Measurements from ENCODE around the gene RYR2. TPM values are rescaled to one million over a fixed set of nuclear protein-coding genes. Genes with fewer than 3 reads are reported as not detected.

The RYR2 gene
- total RNA-seq, 1 donor from 2014 or later: 7.8 TPM

DNA sequence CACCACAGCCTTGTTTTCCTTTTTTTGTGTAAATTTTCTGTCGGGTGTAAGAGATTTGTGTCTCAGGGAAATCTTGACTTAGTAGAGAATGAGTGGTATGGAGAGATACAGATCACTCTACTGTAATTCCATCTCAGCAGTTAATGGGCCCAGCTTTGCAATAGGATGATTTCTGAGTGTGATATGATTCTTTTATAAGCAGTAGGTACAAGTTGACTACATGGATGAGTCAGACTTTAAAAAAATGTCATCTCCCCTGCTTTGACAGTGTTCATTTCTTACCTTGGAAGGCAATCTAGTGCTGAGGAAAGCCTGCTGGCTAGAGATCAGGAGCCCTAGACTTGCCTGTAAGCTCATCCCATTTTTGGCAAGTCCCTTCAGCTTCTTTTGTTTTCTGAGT is 261.9 kb downstream of the RYR2 start:
- TF ChIP-seq, protein P1, sequence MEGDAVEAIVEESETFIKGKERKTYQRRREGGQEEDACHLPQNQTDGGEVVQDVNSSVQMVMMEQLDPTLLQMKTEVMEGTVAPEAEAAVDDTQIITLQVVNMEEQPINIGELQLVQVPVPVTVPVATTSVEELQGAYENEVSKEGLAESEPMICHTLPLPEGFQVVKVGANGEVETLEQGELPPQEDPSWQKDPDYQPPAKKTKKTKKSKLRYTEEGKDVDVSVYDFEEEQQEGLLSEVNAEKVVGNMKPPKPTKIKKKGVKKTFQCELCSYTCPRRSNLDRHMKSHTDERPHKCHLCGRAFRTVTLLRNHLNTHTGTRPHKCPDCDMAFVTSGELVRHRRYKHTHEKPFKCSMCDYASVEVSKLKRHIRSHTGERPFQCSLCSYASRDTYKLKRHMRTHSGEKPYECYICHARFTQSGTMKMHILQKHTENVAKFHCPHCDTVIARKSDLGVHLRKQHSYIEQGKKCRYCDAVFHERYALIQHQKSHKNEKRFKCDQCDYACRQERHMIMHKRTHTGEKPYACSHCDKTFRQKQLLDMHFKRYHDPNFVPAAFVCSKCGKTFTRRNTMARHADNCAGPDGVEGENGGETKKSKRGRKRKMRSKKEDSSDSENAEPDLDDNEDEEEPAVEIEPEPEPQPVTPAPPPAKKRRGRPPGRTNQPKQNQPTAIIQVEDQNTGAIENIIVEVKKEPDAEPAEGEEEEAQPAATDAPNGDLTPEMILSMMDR (IDR thresholded peaks at IDR 0.05): no peak
- ATAC-seq: no peak
- Histone ChIP-seq H3K27ac (no peak overlapping the region), H3K36me3 (no peaks in the 10 kb centered on the region), H3K4me1 (no peaks in the 10 kb centered on the region), H3K9me3 (no peaks in the 10 kb centered on the region), H3K27me3 (no peaks in the 10 kb centered on the region), H3K4me3 (no peak overlapping the region)
- DNase-seq: no peak
- intact Hi-C loops (cut with DNase I): no loop called here

DNA sequence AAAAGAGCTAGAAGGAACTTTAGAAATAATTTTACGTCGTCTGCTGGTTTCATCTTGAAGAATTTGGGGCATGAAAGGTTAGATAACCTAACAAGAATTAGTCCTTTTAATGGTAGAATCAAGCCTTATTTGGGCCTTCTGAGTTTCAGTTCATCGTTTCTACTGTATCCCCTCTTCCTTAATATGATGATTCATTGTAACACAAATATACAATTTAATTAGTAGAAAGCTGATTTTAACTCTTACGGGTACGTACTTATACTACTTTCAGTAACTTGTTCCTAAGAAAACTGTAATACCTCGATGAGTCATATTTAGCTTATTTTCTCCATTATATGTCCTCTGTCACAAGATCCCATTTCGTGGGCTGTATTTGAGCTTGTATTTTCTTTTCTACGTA is 264.7 kb downstream of the RYR2 start:
- no peaks in the 10 kb centered on the region for H3K4me1 ChIP-seq
- H3K36me3 ChIP-seq: no peaks in the 10 kb centered on the region
- H3K27me3 ChIP-seq: no peaks in the 10 kb centered on the region
- ATAC-seq (no peak), DNase-seq (no peak)
- no peak overlapping the region for H3K4me3 ChIP-seq
- no peaks in the 10 kb centered on the region for H3K9me3 ChIP-seq
- TF ChIP-seq, protein P1 (IDR thresholded peaks at IDR 0.05): no peak
- no peak overlapping the region for H3K27ac ChIP-seq
- intact Hi-C loops (cut with DNase I): no loop called here

DNA sequence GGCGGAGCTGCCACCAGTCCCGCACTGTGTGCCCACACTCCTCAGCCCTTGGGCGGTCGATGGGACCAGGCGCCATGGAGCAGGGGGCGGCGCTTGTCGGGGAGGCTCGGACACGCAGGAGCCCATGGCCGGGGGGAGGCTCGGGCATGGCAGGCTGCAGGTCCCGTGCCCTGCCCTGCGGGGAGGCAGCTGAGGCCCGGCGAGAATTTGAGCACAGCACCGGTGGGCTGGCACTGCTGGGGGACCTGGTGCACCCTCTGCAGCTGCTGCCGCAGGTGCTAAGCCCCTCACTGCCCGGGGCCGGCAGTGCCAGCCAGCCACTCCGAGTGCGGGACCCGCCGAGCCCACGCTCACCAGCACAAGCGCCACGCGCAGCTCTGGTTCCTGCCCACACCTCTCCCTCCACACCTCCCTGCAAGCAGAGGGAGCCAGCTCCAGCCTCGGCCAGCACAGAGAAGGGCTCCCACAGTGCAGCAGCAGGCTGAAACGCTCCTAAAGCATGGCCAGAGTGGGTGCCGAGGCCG is 267.7 kb downstream of the RYR2 start:
- Histone ChIP-seq H3K4me1 (no peaks in the 10 kb centered on the region), H3K27me3 (no peaks in the 10 kb centered on the region), H3K27ac (no peak overlapping the region), H3K9me3 (no peaks in the 10 kb centered on the region), H3K36me3 (no peaks in the 10 kb centered on the region), H3K4me3 (no peak overlapping the region)
- TF ChIP-seq, protein P1 (IDR thresholded peaks at IDR 0.05): no peak
- intact Hi-C loops (cut with DNase I): no loop called here
- ATAC-seq (no peak), DNase-seq (no peak)

DNA sequence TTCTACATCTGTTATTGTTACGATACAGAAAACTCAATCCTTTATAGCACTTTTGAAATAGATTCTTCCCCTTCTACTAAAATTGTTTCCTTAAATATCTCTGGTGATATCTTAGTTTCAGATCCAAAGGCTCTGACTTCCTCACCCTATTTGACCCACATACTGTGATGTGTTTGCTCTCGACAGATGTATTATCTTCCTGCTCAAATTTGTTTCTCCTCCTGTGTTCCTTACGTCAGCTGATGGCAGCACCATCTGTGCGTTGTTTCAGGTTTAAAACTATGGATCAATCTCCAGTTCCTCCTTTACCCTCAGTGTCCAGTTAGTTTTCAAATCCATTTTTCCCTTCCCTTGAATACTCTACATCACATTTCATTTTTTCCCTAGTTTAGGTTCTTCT is 274.4 kb downstream of the RYR2 start:
- Histone ChIP-seq H3K27ac (no peak overlapping the region), H3K9me3 (no peaks in the 10 kb centered on the region), H3K4me3 (no peak overlapping the region), H3K4me1 (no peaks in the 10 kb centered on the region), H3K27me3 (no peaks in the 10 kb centered on the region), H3K36me3 (no peaks in the 10 kb centered on the region)
- ATAC-seq (no peak), DNase-seq (no peak)
- intact Hi-C loops (cut with DNase I): no loop called here
- TF ChIP-seq, protein P1 (IDR thresholded peaks at IDR 0.05): no peak

DNA sequence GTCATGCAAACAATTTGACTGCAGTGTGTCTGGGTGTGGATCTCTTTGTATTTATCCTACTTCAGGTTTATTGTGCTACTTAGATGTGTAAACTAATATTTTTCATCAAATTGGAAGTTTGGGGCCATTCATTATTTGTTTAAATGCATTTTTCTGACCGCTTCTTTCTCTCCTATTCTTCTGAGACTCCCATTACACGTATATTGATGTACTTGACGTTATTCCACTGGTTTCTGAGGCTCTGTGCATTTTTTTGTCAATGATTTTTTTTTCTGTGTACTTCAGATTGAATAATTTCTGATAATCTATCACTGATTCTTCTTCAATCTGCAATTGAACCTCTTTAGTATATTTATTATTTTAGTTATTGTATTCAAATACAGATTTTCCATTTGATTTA is 276.8 kb downstream of the RYR2 start:
- H3K27ac ChIP-seq: no peak overlapping the region
- no peaks in the 10 kb centered on the region for H3K4me1 ChIP-seq
- ATAC-seq: no peak
- TF ChIP-seq, protein P1 (IDR thresholded peaks at IDR 0.05): no peak
- intact Hi-C loops (cut with DNase I): no loop called here
- no peaks in the 10 kb centered on the region for H3K9me3 ChIP-seq
- H3K4me3 ChIP-seq: no peak overlapping the region
- no peaks in the 10 kb centered on the region for H3K27me3 ChIP-seq
- H3K36me3 ChIP-seq: no peaks in the 10 kb centered on the region
- no peak for DNase-seq

DNA sequence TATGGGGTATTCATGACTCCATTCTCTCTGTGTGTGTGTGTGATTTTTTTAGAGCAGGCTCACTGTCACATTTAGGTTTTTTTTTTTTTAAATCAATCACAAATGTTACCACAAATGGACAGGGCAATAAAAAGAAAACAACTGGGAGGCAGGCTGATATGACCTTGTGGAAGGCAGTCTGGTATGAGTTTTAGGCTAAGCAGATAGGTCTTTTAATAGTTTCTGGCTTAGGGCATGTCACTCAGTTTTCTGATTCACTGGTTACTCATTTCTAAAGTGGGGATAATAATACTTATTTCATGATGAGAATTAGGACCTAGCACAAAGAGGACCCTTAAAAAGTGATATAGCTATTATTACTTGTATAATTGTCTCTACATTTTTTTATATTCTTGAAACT is 278.9 kb downstream of the RYR2 start:
- DNase-seq (no peak), ATAC-seq (no peak)
- H3K36me3 ChIP-seq: no peaks in the 10 kb centered on the region
- H3K4me1 ChIP-seq: no peaks in the 10 kb centered on the region
- no peak overlapping the region for H3K4me3 ChIP-seq
- TF ChIP-seq, protein P1 (IDR thresholded peaks at IDR 0.05): no peak
- no peaks in the 10 kb centered on the region for H3K27me3 ChIP-seq
- no peak overlapping the region for H3K27ac ChIP-seq
- intact Hi-C loops (cut with DNase I): no loop called here
- H3K9me3 ChIP-seq: no peaks in the 10 kb centered on the region
